Smooth muscle cell (in vitro differentiated cells): Measurements from ENCODE around the gene DUS2. TPM values are rescaled to one million over a fixed set of nuclear protein-coding genes. Genes with fewer than 3 reads are reported as not detected.
A peak's percentile ranks its signal among the peaks of the same experiment; 100 is the strongest.

Experiments
- DNase-seq: peaks from one replicate; lab custom pipeline; 2025; ENCODE audit not compliant: unreplicated experiment; lab: John Stamatoyannopoulos, UW
- H2AFZ ChIP-seq: fragments of 200-600 bp; sonication (generic); 2 replicates; pipeline ENCODE4 v1.6.0; 2016; ENCODE audit warnings: antibody characterized with exemption, low read depth, mild to moderate bottlenecking
- H3F3A ChIP-seq: fragments of 200-600 bp; sonication (generic); 2 replicates; pipeline ENCODE4 v1.6.0; 2017; ENCODE audit warnings: antibody characterized with exemption, low read depth
- H3K27ac ChIP-seq: fragments of 200-600 bp; sonication (generic); 2 replicates; pipeline ENCODE4 v1.5.1; 2016; ENCODE audit warnings: low read depth, mild to moderate bottlenecking
- H3K27me3 ChIP-seq: fragments of 200-600 bp; sonication (generic); 2 replicates; pipeline ENCODE4 v1.6.1; 2016; ENCODE audit warnings: low read depth, mild to moderate bottlenecking
- H3K36me3 ChIP-seq: fragments of 200-600 bp; sonication (generic); 2 replicates; pipeline ENCODE4 v1.5.1; 2016; ENCODE audit warnings: low read depth
- H3K4me1 ChIP-seq: fragments of 200-600 bp; sonication (generic); 2 replicates; pipeline ENCODE4 v1.5.1; 2016; ENCODE audit warnings: low read depth
- H3K4me2 ChIP-seq: fragments of 200-600 bp; sonication (generic); 2 replicates; pipeline ENCODE4 v1.6.0; 2016; ENCODE audit warnings: mild to moderate bottlenecking
- H3K4me3 ChIP-seq: fragments of 200-600 bp; sonication (generic); 2 replicates; pipeline ENCODE4 v1.5.1; 2016; ENCODE audit warnings: mild to moderate bottlenecking
- H3K79me2 ChIP-seq: fragments of 200-600 bp; sonication (generic); 2 replicates; pipeline ENCODE4 v1.6.0; 2016; ENCODE audit warnings: low read depth, mild to moderate bottlenecking
- H3K9ac ChIP-seq: fragments of 200-600 bp; sonication (generic); 2 replicates; pipeline ENCODE4 v1.6.0; 2016; ENCODE audit warnings: low read depth
- H3K9me3 ChIP-seq: fragments of 200-600 bp; sonication (generic); replicated peaks from 2 replicates; pipeline ENCODE4 v1.5.1; 2016; ENCODE audit warnings: low read depth
- H4K20me1 ChIP-seq: fragments of 200-600 bp; sonication (generic); 2 replicates; pipeline ENCODE4 v1.6.0; 2016; ENCODE audit warnings: low read depth
- WGBS: methylation state at CpG from one replicate; pipeline ENCODE4 v1.1.7; 2016; ENCODE audit warnings: low lambda C conversion rate; 5-methylcytosine and 5-hydroxymethylcytosine counted together
- polyA plus RNA-seq: library from polyadenylated mRNA; unstranded; fragments of >200 nt; fragmentation: Nextera tagmentation; extraction: Ambion mirVana; gene quantifications from 2 replicates; pipeline ENCODE4 v1.2.1, GENCODE V29; 2016
- total RNA-seq: library from RNA; depleted of rRNA; stranded (reverse); fragments of >200 nt; gene quantifications from 2 replicates; pipeline ENCODE4 v1.2.3, GENCODE V29; 2014
- TF ChIP-seq, protein P1 (sequence below): fragments of 200-600 bp; sonication (generic); IDR thresholded peaks from 2 replicates; pipeline ENCODE4 v1.5.1; 2017; ENCODE audit warnings: borderline replicate concordance, mild to moderate bottlenecking, antibody characterized with exemption; ENCODE audit not compliant: insufficient read depth, poor library complexity, severe bottlenecking

Gene DUS2
- total and polyA plus RNA-seq, 2 experiments from 2014 or later, result 12.1 to 23.5 TPM

DNA sequence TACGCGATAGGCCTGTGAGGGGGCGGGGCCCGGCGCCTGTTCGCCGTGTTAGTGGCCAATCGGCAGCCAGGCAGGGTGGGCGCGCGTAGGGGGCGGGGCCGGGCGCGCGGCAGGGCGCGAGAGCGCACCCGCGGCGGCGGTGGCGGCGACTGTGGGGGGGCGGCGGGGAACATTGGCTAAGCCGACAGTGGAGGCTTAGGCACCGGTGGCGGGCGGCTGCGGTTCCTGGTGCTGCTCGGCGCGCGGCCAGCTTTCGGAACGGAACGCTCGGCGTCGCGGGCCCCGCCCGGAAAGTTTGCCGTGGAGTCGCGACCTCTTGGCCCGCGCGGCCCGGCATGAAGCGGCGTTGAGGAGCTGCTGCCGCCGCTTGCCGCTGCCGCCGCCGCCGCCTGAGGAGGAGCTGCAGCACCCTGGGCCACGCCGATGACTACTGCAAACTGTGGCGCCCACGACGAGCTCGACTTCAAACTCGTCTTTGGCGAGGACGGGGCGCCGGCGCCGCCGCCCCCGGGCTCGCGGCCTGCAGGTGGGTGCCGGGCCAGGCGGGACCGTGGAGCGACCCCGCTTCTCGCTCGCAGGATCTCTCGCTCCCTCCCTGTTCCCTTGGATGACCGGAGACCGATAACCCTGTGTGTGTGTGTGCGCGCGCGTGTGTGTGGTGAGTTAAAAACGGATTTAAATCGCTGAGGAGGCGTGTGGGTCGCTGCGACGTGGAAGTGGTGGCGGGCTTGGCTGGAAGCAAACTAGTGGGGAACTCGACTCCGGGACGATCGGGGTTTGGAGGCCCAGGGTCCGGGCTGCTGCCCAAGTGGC is 62.4 kb downstream of the DUS2 start, which contains the start of gene NFATC3:
NFATC3 (plus strand) TSS at position 112 of the 813 bp plus-strand sequence; CDS start at position 424, 312 bp downstream.
- H2AFZ ChIP-seq, result peak within 1 kb of the TSS; percentile 94
- H3K79me2 ChIP-seq, result peaks cover 45% of the 10 kb centered on the region
- WGBS, result under 1% methylated on average over 66 of the region's 104 CpGs
- TF ChIP-seq, protein P1, sequence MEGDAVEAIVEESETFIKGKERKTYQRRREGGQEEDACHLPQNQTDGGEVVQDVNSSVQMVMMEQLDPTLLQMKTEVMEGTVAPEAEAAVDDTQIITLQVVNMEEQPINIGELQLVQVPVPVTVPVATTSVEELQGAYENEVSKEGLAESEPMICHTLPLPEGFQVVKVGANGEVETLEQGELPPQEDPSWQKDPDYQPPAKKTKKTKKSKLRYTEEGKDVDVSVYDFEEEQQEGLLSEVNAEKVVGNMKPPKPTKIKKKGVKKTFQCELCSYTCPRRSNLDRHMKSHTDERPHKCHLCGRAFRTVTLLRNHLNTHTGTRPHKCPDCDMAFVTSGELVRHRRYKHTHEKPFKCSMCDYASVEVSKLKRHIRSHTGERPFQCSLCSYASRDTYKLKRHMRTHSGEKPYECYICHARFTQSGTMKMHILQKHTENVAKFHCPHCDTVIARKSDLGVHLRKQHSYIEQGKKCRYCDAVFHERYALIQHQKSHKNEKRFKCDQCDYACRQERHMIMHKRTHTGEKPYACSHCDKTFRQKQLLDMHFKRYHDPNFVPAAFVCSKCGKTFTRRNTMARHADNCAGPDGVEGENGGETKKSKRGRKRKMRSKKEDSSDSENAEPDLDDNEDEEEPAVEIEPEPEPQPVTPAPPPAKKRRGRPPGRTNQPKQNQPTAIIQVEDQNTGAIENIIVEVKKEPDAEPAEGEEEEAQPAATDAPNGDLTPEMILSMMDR, result no peak
- H3K4me2 ChIP-seq, result peak within 1 kb of the TSS; percentile 92
- H3K4me1 ChIP-seq, result peaks cover 26% of the 10 kb centered on the region
- no peaks in the 10 kb centered on the region for H3K27me3 ChIP-seq
- no peaks in the 10 kb centered on the region for H3K9me3 ChIP-seq
- H3F3A ChIP-seq, result peaks cover 16% of the 10 kb centered on the region
- peak within 1 kb of the TSS; percentile 96 for H3K4me3 ChIP-seq
- peak within 1 kb of the TSS; percentile 83 for H3K27ac ChIP-seq
- DNase-seq, result peak; percentile 97
- H3K9ac ChIP-seq, result peak within 1 kb of the TSS; percentile 88
- H3K36me3 ChIP-seq, result no peaks in the 10 kb centered on the region
- peaks cover 39% of the 10 kb centered on the region for H4K20me1 ChIP-seq

DNA sequence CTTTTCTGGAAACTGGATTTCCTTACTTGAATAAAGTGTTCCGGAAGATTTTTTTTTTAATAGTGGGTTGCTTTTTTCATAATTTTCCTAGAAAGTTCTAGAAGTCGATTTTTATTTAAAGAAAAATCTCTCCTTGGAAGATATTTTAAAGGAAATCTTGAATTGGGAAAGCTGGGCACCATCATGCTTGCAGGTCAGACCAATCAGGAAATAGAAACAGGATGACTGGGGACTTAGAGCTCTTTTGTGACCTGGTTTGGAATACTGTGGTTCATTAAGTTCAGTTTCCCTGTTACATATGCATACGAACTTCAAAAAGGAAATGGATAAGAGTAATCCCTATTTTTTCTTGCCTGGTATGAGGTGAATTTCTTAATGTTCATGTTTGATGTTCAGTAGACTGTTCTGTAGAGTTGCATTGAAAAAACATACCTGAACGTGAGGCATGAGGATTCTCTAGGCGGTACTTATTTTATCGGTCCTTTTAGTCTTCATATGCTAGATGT is 63.3 kb downstream of the DUS2 start:
- Histone ChIP-seq H3K27ac (peak overlapping the region; percentile 72), H3K9me3 (no peaks in the 10 kb centered on the region), H3K9ac (peak overlapping the region; percentile 88), H3K4me3 (peak overlapping the region; percentile 96), H3K4me1 (peaks cover 26% of the 10 kb centered on the region), H3F3A (peaks cover 16% of the 10 kb centered on the region), H4K20me1 (peaks cover 48% of the 10 kb centered on the region), H3K4me2 (peak overlapping the region; percentile 92), H3K36me3 (no peaks in the 10 kb centered on the region), H3K27me3 (no peaks in the 10 kb centered on the region), H3K79me2 (peaks cover 54% of the 10 kb centered on the region), H2AFZ (peak overlapping the region; percentile 64)
- 3% methylated on average over 6 of the region's 6 CpGs for WGBS
- TF ChIP-seq, protein P1, result no peak
- no peak for DNase-seq

DNA sequence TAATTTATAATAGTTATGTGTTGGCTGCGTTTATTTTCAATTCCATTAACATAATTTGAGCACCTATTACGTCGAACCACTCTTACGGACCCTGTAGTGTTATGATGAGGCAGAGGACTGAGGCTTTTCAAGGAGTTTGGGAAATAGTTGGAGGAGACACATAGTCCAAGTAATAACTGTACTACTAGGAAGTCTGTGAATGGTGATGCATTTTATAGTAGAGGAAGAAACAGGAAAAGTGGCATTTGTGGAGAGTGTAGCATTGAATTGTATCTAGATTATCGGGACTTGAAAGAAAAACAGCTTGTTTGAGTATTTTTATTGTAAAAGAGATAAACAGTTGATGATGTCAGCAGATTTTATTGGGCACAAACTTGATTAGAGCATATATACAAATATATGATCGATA is 63.8 kb downstream of the DUS2 start:
- H3K27me3 ChIP-seq, result no peaks in the 10 kb centered on the region
- no peak for DNase-seq
- H3K27ac ChIP-seq, result peak overlapping the region; percentile 72
- H3K36me3 ChIP-seq, result no peaks in the 10 kb centered on the region
- peak overlapping the region; percentile 92 for H3K4me2 ChIP-seq
- peak overlapping the region; percentile 88 for H3K9ac ChIP-seq
- H2AFZ ChIP-seq, result peak overlapping the region; percentile 64
- peaks cover 59% of the 10 kb centered on the region for H3K79me2 ChIP-seq
- WGBS, result 29% methylated on average over 6 of the region's 6 CpGs
- H3K4me1 ChIP-seq, result peaks cover 26% of the 10 kb centered on the region
- peak overlapping the region; percentile 96 for H3K4me3 ChIP-seq
- peaks cover 53% of the 10 kb centered on the region for H4K20me1 ChIP-seq
- peaks cover 16% of the 10 kb centered on the region for H3F3A ChIP-seq
- TF ChIP-seq, protein P1, result no peak
- no peaks in the 10 kb centered on the region for H3K9me3 ChIP-seq
